Parathyroid adenoma (tissue), 2 donors: ENCODE data around the gene NDUFS3.

ENCODE experiments used
- H2AFZ ChIP-seq: fragments of 300-600 bp; sonication (generic); one replicate; pipeline ENCODE4 v1.7.0; 2017; ENCODE audit warnings: antibody characterized with exemption, mild to moderate bottlenecking
- H3K27ac ChIP-seq: fragments of 300-600 bp; sonication (generic); one replicate; pipeline ENCODE4 v1.7.0; 2017
- H3K27me3 ChIP-seq: fragments of 300-600 bp; sonication (generic); one replicate; pipeline ENCODE4 v1.7.0; 2017; ENCODE audit warnings: low read length; ENCODE audit not compliant: control insufficient read depth, insufficient read depth
- H3K36me3 ChIP-seq: fragments of 300-600 bp; sonication (generic); one replicate; pipeline ENCODE4 v1.7.0; 2017; ENCODE audit warnings: low read length; ENCODE audit not compliant: control insufficient read depth, insufficient read depth
- H3K4me1 ChIP-seq: fragments of 300-600 bp; sonication (generic); one replicate; pipeline ENCODE4 v1.7.0; 2017; ENCODE audit warnings: control low read depth
- H3K4me2 ChIP-seq: fragments of 300-600 bp; sonication (generic); one replicate; pipeline ENCODE4 v1.7.0; 2017; ENCODE audit warnings: low read length
- H3K4me3 ChIP-seq: fragments of 300-600 bp; sonication (generic); one replicate; pipeline ENCODE4 v1.7.0; 2017; ENCODE audit warnings: low read depth, low read length
- H3K79me2 ChIP-seq: fragments of 300-600 bp; sonication (generic); one replicate; pipeline ENCODE4 v1.7.0; 2017; ENCODE audit warnings: control low read depth
- H3K9ac ChIP-seq: fragments of 300-600 bp; sonication (generic); one replicate; pipeline ENCODE4 v1.7.0; 2017; ENCODE audit warnings: mild to moderate bottlenecking
- H3K9me3 ChIP-seq: fragments of 300-600 bp; sonication (generic); one replicate; pipeline ENCODE4 v1.7.0; 2017; ENCODE audit warnings: low read length; ENCODE audit not compliant: control insufficient read depth
- TF ChIP-seq, protein P1 (sequence below): fragments of 300-600 bp; sonication (generic); IDR thresholded peaks from one replicate; pipeline ENCODE4 v1.7.0; 2017; ENCODE audit warnings: antibody characterized with exemption, mild to moderate bottlenecking
- donor health status: primary hyperparathyroidism.

Gene NDUFS3

DNA sequence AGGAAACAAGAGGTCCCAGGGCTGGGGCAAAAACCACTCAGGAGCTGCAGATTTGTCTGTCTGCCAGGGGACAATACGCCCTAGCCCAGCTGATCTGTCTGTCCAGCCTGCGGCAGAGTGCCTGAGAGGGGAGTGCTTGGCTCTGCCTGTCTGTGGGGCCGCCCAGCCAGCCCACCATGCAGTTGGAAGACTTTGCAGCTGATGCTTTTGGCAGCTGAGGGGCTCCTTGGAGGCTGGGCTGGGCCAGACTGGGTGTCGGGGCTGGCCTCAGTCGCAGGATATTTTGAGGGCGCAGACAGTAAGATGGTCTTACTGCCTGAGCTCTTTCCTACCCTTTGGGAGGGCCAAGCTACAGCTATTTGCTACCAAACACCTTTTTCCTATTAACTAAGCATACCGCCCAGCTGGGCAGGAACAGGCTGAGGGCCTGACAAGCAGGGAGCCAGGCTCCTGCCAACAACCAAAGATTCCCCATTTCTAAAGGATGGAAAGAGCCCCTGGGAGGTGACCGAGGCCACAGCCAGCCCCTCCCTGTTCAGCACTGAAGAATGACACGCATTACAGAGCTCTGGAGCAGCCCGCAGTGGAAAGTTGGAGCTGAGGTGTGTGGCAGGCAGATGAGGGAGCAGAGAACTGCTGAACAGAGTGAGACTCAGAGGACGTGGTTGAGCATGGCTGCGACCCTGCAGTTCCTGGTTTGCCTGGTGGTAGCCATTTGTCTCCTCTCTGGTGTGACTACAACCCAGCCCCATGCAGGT, 7.4 kb downstream of the NDUFS3 start, which contains the start of gene FAM180B:
Gene FAM180B, plus strand, starts transcription at position 581 of the 758 bp plus-strand sequence. Its CDS starts 91 bp downstream, at position 672.
- no peak within 1 kb of the TSS for H2AFZ ChIP-seq
- no peaks in the 10 kb centered on the region for H3K27me3 ChIP-seq
- H3K4me2 ChIP-seq = no peak within 1 kb of the TSS
- no peak within 1 kb of the TSS for H3K4me3 ChIP-seq
- no peak within 1 kb of the TSS for H3K27ac ChIP-seq
- H3K4me1 ChIP-seq = no peaks in the 10 kb centered on the region
- no peaks in the 10 kb centered on the region for H3K79me2 ChIP-seq
- H3K9ac ChIP-seq = no peak within 1 kb of the TSS
- H3K36me3 ChIP-seq = no peaks in the 10 kb centered on the region
- TF ChIP-seq, protein P1, sequence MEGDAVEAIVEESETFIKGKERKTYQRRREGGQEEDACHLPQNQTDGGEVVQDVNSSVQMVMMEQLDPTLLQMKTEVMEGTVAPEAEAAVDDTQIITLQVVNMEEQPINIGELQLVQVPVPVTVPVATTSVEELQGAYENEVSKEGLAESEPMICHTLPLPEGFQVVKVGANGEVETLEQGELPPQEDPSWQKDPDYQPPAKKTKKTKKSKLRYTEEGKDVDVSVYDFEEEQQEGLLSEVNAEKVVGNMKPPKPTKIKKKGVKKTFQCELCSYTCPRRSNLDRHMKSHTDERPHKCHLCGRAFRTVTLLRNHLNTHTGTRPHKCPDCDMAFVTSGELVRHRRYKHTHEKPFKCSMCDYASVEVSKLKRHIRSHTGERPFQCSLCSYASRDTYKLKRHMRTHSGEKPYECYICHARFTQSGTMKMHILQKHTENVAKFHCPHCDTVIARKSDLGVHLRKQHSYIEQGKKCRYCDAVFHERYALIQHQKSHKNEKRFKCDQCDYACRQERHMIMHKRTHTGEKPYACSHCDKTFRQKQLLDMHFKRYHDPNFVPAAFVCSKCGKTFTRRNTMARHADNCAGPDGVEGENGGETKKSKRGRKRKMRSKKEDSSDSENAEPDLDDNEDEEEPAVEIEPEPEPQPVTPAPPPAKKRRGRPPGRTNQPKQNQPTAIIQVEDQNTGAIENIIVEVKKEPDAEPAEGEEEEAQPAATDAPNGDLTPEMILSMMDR = no peak
- H3K9me3 ChIP-seq = no peaks in the 10 kb centered on the region

DNA sequence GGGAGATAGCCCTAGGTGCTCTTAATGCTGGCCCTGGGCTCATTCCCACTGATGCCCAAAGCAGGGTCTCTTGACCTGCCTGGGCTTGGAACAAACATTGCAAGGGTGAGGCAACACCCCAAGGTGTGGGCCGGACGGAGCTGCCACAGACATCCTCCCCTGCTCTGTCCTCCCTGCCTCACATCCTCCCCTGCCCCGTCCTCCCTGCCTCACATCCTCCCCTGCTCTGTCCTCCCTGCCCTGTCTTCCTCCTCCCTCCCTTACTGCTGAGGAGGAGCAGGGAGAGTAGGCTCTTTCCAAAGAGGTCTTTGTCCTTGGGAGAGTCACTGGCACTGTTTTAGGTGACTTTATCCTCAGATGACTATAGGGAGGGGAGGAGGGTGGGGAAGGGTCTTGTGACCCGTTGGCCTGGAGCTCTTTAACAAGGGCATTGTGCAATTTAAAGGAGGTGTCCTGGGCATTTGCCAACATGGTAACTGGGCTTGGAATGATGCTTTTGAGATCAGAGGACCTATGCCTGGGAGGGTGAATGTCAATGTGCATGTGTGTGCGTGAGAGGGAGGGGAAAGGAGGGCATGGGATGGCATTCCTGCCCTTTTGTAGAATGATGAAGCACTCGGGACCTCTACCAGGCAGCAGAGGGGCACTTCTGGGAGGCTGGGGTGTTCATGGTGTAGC, 8.3 kb downstream of the NDUFS3 start:
- Histone ChIP-seq H3K36me3 (no peaks in the 10 kb centered on the region), H3K27ac (no peak overlapping the region)

DNA sequence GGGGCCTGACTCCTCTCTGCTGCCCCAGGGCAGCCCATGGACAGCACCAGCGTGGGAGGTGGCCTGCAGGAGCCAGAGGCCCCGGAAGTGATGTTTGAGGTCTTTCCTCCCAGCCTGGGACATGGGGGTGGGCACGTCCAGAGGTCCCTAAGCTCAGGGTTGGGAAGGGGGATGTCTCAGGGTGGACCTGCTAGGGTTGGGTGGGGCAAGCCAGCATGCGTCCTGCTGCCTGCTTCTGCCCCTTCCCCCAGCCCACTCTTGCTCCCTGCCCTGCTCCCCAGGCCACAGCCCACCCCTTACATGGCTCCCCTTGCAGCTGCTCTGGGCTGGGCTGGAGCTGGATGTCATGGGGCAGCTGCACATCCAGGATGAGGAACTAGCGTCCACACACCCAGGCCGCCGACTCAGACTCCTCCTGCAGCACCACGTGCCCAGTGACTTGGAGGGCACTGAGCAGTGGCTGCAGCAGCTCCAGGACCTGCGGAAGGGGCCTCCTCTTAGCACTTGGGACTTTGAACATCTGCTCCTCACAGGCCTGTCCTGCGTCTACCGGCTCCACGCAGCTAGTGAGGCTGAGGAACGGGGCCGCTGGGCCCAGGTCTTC, 9.0 kb downstream of the NDUFS3 start:
- H2AFZ ChIP-seq = no peak overlapping the region
- no peaks in the 10 kb centered on the region for H3K27me3 ChIP-seq
- no peak overlapping the region for H3K4me2 ChIP-seq
- H3K79me2 ChIP-seq = no peaks in the 10 kb centered on the region
- TF ChIP-seq, protein P1 = no peak
- no peak overlapping the region for H3K4me3 ChIP-seq
- H3K9me3 ChIP-seq = no peaks in the 10 kb centered on the region
- H3K4me1 ChIP-seq = no peaks in the 10 kb centered on the region
- no peak overlapping the region for H3K9ac ChIP-seq
- H3K27ac ChIP-seq = no peak overlapping the region
- H3K36me3 ChIP-seq = no peaks in the 10 kb centered on the region

More for the DNA sequence above, 8.3 kb downstream of the NDUFS3 start:
- no peaks in the 10 kb centered on the region for H3K9me3 ChIP-seq
- no peak overlapping the region for H3K9ac ChIP-seq
- no peak overlapping the region for H3K4me2 ChIP-seq
- no peak overlapping the region for H2AFZ ChIP-seq
- no peaks in the 10 kb centered on the region for H3K27me3 ChIP-seq
- no peaks in the 10 kb centered on the region for H3K79me2 ChIP-seq
- H3K4me3 ChIP-seq = no peak overlapping the region
- no peaks in the 10 kb centered on the region for H3K4me1 ChIP-seq
- TF ChIP-seq, protein P1 = no peak

DNA sequence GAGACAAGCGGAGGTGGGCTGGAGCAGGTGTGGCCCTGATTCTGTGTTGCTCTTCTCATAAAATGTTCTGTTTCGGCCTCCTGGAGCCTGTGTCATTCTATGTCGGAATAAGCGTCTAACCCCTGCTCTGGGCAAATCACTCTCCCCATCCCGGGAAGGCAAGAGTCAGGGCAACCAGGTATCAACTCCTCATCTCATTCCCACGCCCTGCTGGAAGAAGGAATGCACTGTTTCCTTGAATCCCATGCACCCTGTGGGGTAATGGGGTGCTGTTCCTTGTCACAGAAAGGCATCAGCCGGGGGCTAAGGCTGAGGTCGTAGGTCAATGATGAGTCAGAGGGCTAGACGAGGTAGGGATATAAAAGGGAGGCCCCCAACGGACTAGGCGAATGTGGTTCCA, 10.2 kb downstream of the NDUFS3 start:
- Histone ChIP-seq H3K79me2 (no peaks in the 10 kb centered on the region), H3K9me3 (no peaks in the 10 kb centered on the region), H2AFZ (no peak overlapping the region), H3K27me3 (no peaks in the 10 kb centered on the region), H3K4me2 (no peak overlapping the region), H3K9ac (no peak overlapping the region), H3K4me1 (peaks cover 4% of the 10 kb centered on the region), H3K36me3 (no peaks in the 10 kb centered on the region), H3K4me3 (no peak overlapping the region), H3K27ac (no peak overlapping the region)
- TF ChIP-seq, protein P1 = no peak
